HG03039 (cell line): ENCODE measurements around the gene GON4L.
A peak's percentile ranks its signal among the peaks of the same experiment; 100 is the strongest.
"Not testable (repeated sequence)": the region's sequence is repeated elsewhere in the genome, so short reads cannot be mapped to it uniquely, and the experiment has no call there.

Source experiments
- ATAC-seq: cut with Tn5 transposase; IDR thresholded peaks from one replicate; pipeline ENCODE4 v1.9.1; 2021; ENCODE audit warnings: mild to moderate bottlenecking, moderate library complexity; ENCODE audit not compliant: unreplicated experiment

Gene GON4L

DNA sequence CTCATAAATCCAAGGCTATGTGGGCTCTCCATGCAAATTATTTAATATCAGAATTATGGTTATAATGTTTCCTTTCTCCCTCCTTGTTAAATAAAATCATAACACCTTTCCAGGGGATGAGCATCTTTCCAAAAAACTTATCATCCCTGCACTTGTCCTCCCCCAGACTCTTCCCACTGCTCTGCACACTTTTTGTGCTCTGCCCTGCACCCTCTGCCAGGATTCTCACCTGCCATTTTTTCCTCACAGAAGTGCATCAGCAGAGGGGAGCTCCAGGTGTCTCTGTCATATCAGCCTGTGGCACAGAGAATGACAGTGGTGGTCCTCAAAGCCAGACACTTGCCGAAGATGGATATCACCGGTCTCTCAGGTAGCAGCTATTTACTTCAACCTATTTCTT is 23.2 kb upstream of the GON4L start:
- no peak for ATAC-seq

DNA sequence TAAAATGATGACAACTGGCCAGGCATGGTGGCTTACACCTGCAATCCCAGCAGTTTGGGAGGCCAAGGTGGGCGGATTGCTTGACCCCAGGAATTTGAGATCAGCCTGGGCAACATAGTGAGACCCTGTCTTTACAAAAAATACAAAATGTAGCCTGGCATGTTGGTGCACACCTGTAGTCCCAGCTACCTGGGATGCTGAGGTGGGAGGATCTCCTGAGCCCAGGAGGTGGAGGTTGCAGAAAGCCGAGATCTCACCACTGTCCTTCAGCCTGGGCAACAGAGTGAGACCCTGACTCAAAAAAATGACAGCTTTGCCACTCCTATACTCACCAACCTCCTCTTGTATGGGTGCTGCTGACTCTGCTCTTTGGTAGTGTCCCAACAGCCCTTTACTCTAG is 20.9 kb upstream of the GON4L start:
- ATAC-seq, result no peak

DNA sequence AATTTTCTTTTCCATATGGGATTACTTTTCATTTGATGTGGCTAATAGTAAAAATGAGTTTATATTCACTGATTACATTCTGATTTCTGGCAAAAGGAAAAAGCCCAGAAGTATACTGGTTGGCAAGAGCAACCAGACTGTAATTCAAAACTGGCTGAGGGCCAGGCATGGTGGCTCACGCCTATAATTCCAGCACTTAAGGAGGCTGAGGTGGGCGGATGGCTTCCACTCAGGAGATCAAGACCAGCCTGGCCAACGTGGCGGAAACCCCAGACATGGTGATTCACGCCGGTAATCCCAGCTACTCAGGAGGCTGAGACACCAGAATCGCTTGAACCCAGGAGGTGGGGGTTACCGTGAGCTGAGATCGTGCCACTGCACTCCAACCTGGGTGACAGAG is 16.8 kb upstream of the GON4L start:
- no peak for ATAC-seq

DNA sequence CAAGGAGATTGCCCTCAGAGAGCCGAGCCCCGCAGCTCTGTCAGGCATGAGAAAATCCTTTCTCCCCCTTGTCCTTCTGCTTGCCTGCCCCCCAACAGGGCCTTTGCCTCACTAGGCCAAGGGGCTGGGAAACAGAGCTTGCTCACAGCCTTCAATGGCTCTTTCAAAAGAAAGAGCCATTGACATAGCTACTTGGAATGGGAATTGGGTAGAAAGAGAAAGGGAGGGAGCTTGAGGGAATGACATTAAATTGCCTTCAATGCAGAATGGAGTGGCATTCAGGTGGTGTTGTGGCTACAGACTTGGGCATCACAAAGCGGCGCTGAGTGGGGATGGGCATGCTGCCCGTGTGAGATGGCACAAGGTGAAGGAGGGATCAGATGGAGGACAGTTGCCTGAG is 15.5 kb upstream of the GON4L start:
- ATAC-seq, result no peak

DNA sequence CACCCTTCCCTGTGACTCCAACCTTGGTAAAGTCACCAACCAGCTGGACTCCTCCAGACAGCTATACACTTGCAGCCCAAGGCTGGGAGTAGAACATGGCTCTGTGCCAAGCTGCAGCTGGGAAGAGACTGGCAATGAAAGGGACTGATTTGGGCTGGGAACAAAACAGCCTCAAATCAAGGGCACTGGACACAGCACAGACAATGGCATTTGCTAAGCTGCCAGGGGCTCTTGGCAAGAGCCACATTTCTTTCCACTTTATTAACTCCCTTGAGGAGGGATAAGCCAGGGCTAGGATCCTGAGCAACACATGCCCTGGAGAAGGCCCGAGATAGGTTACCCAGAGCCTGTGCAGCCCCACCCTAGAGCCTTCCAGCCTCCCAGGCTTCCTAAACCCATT is 14.4 kb upstream of the GON4L start:
- ATAC-seq, result no peak

DNA sequence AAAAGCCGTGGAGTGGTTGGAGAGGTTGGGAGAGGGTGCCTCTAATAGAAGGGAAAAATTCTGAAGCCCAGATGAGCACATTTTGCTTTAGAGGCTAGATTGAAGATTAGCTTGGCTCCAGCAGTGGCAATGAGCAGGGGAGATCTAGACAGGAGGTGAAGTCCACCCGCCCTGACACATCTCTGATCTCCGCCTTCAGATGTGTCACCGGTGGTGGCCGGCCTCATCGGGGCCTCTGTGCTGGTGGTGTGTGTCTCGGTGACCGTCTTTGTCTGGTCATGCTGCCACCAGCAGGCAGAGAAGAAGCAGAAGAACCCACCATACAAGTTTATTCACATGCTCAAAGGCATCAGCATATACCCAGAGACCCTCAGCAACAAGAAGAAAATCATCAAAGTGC is 10.8 kb upstream of the GON4L start:
- ATAC-seq, result no peak

DNA sequence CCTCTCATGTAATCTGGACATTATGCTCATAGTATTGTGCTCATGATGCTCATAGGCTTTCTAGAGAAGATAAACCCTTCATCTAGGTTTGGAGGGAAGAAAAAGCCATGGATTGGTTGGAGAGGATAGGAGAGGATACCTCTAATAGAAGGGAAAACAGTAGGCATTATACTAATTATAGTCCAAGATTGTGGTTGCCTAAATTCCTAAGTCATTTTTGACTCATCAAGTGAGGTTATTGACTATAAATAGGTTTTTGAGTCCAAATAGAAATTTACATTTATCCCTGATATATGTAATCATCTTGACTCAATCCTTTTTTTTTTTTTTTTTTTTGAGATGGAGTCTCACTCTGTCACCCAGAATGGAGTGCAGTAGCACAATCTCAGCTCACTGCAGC is 7.4 kb upstream of the GON4L start:
- ATAC-seq, result no peak

DNA sequence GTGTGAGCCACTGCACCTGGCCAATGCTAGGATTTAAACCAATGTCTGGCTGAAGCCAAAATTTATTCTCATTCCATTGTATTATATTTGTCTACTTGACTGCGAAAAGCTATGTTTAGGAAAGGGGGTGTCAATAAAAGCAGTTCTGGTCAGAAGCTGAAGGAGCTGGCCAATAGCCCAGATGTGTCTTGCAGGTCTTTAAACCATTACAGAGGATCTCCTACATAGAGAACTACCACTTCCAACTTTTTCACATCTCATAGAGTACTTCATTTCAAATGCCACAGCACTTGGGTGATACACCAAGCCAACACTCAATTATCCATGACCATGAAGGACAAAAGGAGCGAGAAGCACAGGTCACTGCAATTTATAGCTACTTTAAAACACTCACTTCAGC is 4.9 kb upstream of the GON4L start:
- ATAC-seq, result no peak

DNA sequence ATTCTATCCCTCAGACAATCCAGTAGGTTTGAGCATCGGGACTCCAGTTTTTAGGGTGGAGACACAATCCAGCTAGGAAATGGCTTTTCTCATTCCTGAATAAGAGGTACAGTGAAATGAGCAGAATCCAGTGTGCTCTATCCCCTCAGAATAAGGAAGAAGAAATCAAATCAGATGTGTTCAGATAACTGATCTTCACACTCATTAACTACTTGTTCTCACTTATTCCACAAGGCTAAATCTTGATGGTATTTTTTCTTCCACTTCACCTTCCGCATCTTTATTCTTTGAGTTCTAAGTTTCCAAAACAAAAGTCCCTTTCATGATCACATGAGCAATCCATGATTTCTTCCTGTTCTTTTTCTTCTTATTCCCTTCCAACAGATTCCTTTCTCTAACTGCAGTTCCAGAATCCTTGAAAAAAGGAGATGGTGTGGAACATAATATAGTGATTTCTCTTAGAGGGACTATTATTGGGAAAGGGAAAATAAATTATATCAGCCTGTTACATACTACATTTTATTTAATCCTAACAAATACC is 4.0 kb upstream of the GON4L start:
- no peak for ATAC-seq

DNA sequence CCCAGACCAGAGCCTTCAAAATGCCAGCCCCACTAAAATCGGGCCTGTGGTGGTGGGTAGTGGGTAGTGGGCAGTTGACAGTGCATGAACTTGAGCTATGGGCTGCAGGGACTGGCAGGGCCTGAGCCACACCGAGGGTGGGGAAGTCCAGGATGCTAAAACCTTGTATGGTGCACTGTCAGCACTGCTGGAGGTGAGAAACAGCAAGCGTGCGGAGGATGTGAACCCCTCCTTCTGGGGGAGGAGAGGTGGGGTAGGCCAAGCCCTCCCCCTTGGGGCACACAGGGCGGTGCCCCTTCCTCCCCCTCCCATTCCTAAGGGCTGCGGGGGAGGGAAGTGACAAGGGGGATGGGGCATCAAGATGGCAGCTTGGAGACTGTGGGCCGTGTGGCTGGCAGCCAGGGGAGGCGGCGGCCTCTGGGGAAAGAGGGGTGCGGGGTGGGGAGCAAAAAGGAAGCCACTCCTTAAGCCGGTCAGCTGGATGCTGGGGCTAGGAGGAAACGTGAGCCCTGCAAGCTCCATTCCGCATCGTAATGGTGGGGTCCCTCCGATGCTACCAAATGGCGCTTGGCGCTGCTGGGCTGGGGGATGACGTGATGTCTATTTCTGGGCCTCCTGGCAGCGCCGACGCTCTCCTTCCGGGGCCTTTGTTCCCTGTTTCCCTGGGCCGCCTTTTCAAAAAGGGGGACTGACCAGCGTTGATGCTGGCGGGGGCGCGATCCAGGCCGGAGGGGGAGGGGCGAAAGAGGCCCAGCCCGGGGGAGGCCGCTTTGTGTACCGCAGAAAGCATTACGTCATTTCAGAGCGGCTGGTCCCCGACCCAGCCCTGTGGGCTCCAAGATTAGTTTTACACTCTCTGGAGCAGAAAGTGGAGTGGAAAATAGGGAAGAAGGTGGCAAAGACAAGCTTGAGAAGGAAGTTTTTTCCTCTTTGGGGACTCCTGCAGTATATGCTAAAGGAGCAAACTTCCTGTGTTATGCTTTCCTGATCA is 3.2 kb upstream of the GON4L start:
- no peak for ATAC-seq

DNA sequence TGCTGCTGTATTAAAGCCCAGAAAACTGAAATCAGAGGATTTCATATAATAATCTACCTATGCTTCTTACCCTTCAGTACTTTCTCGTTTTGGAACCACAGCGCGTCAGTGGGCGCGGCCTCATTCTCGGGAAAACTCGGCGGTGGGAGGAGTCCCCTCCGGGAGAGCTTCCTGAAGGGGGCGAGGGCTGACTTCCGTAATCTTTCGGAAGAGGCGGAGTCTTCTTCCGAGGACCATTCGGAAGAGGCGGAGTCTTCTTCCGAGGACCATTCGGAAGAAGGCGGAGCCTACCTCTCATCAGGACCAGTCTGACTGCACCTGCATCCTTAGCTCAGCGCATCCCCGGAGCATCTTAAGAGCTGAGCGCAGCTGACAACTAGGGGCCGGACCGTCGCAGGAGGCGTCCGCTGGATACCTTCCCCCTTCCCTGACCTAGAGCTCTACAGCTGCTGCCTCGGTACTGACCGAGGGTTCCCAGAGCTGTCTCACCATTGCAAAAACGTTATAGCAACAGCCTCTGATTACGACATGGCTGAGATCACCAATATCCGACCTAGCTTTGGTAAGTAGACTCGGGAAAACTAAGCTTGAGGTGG is 2.3 kb upstream of the GON4L start, which contains the start of gene SYT11:
Gene SYT11, plus strand, starts transcription at position 334 of the 596 bp plus-strand sequence. Its CDS starts 195 bp downstream, at position 529.
- ATAC-seq, result peak; percentile 72

DNA sequence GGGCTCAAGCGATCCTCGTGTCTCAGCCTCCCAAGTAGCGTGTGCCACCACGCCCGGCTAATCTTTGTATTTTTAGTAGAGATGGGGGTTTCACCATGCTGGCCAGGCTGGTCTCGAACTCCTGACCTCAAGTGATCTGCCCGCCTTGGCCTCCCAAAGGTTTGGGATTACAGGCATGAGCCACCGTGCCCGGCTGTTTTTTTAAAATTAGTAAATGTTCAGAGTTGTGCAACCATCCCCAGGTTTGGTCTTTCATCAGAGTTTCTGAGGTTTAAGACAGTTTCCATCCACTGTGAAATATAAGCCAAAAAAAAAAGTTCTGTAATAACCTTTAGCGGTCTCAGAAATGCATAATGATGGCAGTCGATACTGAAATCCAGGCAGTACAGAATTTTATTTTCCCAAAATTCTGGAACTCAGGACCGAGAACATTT is 1.8 kb upstream of the GON4L start:
- ATAC-seq, result no peak

DNA sequence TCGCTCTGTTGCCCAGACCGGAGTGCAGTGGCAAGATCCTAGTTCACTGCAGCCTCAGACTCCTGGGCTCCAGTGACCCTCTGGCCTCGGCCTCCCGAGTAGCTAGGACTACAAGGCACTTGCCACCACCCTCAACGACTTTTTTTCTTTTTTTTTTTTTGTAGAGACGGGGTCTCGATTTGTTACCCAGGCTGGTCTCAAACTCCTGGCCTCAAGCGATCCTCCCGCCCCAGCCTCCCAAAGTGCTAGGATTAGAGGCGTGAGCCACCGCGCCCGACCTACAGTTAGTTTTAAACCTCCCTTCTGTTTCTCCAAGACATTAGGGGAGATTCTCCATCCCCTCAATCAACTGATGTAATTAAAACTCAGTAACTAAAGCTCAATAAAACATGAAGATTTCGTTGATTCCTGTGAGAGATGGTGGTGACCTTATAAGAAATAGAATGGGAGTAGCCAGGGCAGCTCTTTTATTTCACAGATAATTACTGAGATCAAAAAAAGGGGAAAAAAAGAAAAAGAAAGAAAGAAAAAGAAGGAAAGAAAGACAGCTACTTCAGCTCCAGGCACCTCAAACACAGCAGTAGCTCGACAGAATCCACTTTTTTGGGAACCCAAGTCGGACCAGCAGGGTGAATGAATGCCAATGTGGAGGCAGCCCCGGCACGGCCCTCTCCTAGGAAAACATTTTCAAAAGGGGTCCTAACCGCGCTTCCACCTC is 598 bp downstream of the GON4L start:
- ATAC-seq, result no peak

DNA sequence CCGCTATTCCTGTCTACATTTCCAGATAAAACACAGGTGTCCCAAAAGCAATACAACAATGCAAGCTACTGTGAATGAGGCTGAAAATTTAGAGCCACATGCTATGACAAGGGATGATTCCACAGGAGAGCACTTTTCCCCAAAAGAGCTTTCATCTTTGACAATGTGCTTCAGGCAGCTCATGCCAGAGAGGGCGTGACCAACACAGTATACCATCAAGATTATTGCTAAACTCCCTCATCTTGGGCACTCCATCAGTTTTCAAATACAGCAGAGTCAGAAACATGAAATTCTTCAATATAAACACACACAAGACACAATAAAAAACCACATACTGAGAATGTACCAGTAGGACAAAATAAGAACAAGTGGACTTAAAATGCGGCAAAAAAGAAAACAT is 6.7 kb downstream of the GON4L start:
- no peak for ATAC-seq

DNA sequence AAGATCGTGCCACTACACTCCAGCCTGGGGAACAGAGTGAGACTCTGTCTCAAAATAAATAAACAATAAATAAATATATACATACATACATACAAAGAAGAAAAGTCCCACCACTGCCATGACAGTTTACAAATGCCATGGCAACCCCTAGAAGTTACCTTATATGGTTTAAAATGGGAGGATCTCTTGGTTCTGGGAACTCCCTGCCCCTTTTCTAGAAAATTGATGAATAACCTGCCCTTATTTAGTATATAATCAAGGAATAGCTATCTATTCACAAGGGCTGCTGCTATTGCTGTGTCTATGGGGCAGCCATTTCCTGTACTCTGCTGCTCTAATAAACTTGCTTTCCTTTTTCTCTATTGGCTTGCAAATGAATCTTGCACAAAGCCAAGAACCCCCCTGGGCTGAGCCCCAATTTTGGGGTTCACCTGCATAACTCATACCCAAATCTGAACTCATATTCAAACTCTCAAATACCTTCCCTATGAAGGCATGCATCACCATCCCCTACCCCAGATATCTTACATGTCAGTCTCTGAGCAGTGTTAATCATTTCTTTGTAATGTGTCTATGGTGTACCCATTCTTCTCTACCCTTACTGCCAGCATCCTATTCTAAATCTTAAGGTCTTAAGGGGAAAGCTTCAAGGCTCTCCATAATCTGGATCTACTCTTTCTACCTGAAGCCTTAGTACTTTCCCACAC is 9.0 kb downstream of the GON4L start:
- ATAC-seq, result no peak

DNA sequence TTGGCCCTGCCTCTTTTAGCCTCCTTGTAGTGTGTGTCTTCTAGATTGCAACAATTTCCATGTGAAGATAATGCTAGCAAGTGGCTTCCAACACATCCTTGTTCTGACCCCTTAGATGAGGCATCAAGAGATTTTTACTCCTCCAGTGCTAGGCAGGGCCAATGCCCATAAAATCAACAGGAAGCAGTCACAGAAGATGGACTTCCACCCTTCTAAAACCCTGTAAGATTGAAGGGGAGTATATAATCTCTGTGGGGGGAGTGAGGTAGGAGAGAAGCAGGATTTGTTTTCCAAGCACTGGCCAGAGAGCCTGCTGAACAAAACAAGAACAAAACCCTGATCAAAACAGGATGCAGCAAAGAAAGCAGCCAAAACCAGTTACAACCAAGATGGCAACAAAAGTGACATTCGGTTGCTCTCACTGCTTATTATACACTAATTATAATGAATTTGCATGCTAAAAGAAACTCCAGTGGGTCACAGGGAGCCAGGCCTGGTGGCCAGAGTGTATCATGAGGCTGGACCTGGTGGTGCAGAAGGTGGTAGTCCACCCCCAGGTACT is 12.1 kb downstream of the GON4L start:
- no peak for ATAC-seq

DNA sequence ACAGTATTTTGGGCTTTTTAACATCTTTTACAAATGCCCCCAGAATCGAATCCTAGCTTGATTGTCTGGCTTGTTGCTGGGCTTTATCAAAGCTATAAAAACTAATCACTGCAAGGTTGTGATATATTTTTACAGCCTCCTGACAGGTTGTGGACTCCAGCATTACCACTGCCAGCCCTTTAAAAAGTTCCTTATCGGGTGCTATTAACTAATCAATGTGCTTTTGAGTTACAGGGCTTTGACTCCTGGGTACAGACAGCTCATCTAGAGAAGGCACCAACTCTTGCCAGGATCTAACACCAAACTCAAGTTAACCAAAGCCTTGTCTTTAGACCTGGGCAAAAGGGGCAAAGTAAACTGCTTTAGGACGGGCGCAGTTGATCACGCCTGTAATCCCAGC is 16.6 kb downstream of the GON4L start:
- ATAC-seq, result no peak

DNA sequence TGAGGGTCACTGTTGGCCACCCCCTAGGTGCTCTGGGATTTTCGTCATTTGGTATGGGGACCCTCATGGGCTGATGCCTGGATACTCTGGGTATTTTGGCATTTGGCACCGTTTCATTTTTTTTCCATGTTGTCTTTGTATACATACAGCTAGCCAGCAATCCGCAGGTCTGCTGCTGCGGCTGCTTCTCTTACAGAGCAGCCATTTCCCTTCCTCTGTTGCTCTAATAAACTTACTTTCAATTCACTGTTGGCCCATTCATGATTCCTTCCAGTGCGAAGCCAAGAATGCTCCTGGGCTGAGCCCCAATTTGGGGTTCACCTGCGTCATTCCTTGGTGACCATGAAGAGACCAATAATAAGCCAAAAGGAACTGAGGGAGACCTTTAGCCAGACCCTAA is 21.5 kb downstream of the GON4L start:
- ATAC-seq, result no peak

DNA sequence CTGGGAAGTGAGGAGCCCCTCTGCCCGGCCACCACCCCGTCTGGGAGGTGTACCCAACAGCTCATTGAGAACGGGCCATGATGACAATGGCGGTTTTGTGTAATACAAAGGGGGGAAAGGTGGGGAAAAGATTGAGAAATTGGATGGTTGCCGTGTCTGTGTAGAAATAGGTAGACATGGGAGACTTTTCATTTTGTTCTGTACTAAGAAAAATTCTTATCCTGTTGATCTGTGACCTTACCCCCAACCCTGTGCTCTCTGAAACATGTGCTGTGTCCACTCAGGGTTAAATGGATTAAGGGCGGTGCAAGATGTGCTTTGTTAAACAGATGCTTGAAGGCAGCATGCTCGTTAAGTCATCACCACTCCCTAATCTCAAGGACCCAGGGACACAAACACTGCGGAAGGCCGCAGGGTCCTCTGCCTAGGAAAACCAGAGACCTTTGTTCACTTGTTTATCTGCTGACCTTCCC is 22.1 kb downstream of the GON4L start:
- ATAC-seq, result not testable (repeated sequence)

DNA sequence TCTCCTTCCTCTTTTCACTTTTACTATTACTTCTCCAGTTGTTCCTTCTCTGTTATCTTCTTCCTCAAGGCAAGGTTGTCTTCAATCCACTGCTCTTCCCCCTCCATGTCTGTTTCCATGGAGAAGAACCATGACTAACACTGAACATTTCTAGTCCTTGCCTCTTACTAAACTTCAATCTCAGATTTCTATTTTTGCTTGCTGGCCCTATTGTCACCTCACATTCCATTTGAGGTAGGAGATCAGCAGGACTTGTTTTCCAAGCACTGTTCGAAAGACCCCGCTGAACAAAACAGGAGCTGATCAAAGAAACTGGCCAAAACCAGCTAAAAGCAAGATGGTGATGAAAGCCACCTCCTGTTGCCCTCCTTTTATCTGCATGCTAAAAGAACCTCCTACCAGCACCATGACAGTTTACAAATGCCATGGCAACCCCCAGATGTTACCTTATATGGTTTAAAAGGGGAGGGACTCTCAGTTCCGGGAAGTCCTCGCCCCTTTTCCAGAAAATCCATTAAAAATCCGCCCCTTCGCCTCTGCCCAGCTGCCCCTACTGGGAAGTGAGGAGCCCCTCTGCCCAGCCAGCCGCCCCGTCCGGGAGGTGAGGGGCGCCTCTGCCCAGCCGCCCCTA is 22.6 kb downstream of the GON4L start:
- ATAC-seq, result no peak
